Stimulated activated CD4-positive, alpha-beta T cell treated with anti-CD3 and anti-CD28 coated beads, Interleukin-4, amount 100 ng/mL, for 4 hours (primary cell): ENCODE data around the gene FXYD6.
"Not testable (repeated sequence)": the region's sequence is repeated elsewhere in the genome, so short reads cannot be mapped to it uniquely, and the experiment has no call there.

ENCODE experiments used
- DNase-seq, 2 experiments: peaks; one replicate each; pipeline ENCODE4 v3.0.0-alpha.2; 2020

The FXYD6 gene

GRCh38 chr11:117868815-117869561 is 7.5 kb downstream of the FXYD6 start:
- DNase-seq: no peak

- no peak for DNase-seq
These were observed 8.4 kb downstream of the FXYD6 start for GRCh38 chr11:117868088-117868487.

GRCh38 chr11:117866526-117866925 is 9.9 kb downstream of the FXYD6 start:
- no peak for DNase-seq

- DNase-seq: not testable (repeated sequence)
These were observed 10.9 kb downstream of the FXYD6 start for GRCh38 chr11:117865546-117865945.

GRCh38 chr11:117863383-117863782 is 13.1 kb downstream of the FXYD6 start:
- DNase-seq: no peak

GRCh38 chr11:117862753-117863152 is 13.7 kb downstream of the FXYD6 start:
- no peak for DNase-seq

GRCh38 chr11:117862019-117862725 is 14.3 kb downstream of the FXYD6 start:
- DNase-seq: no peak

GRCh38 chr11:117861151-117862018 is 15.1 kb downstream of the FXYD6 start:
- no peak for DNase-seq

GRCh38 chr11:117860139-117860538 is 16.3 kb downstream of the FXYD6 start:
- no peak for DNase-seq

GRCh38 chr11:117859488-117860112 is 16.9 kb downstream of the FXYD6 start:
- no peak for DNase-seq

GRCh38 chr11:117859061-117859460 is 17.4 kb downstream of the FXYD6 start:
- no peak for DNase-seq

- no peak for DNase-seq
These were observed 18.6 kb downstream of the FXYD6 start for GRCh38 chr11:117857734-117858414.

- DNase-seq: no peak
These were observed 20.4 kb downstream of the FXYD6 start for GRCh38 chr11:117855912-117856651.

GRCh38 chr11:117855186-117855845 is 21.1 kb downstream of the FXYD6 start:
- DNase-seq: no peak

- DNase-seq: no peak
These were observed 24.1 kb downstream of the FXYD6 start for GRCh38 chr11:117852309-117852708.

- DNase-seq: no peak
These were observed 24.6 kb downstream of the FXYD6 start for GRCh38 chr11:117851852-117852251.

GRCh38 chr11:117851106-117851505 is 25.4 kb downstream of the FXYD6 start:
- no peak for DNase-seq

GRCh38 chr11:117849781-117850414 is 26.6 kb downstream of the FXYD6 start:
- no peak for DNase-seq

GRCh38 chr11:117843666-117844484 is 32.6 kb downstream of the FXYD6 start:
- peak; percentile 65 to 84 for DNase-seq
